ENCODE measurements around the gene WDR91. TPM values are rescaled to one million over a fixed set of nuclear protein-coding genes. Genes with fewer than 3 reads are reported as not detected.
A peak's percentile ranks its signal among the peaks of the same experiment; 100 is the strongest.
"Not testable (repeated sequence)": the region's sequence is repeated elsewhere in the genome, so short reads cannot be mapped to it uniquely, and the experiment has no call there.

WDR91 gene
- polyA plus RNA-seq, 1 donor from 2014 or later = 5.9 TPM

DNA sequence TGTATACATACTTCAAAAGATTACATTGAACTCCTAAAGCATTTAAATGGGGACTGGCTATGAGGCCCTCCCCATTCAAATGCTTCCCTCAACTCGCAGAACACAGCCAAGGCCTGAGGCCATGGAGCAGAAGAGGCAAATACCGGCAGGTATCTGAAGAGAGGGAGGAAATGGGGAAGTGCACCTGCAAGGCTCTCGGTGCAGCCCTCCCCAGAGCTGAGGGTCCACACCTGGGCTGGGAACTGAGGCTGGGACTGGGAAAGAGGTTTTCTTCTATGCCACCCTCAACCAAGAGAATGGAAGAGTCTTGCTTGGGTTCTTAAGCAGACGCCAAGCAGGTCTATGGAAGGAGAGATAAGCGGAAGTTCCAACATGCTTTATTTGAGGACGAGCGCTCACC, 27.8 kb downstream of the WDR91 start:
- H3K27me3 Mint-ChIP-seq = no peaks in the 10 kb centered on the region
- H3K4me1 Mint-ChIP-seq = peaks cover 6 to 9% (median 6%) of the 10 kb centered on the region in 3 donors
- peaks cover 36% of the 10 kb centered on the region for H3K36me3 Mint-ChIP-seq
- no peak overlapping the region for H3K27ac Mint-ChIP-seq
- H3K9me3 Mint-ChIP-seq = peaks cover 5 to 26% (median 13%) of the 10 kb centered on the region in 3 donors
- no peak overlapping the region for H3K4me3 Mint-ChIP-seq

DNA sequence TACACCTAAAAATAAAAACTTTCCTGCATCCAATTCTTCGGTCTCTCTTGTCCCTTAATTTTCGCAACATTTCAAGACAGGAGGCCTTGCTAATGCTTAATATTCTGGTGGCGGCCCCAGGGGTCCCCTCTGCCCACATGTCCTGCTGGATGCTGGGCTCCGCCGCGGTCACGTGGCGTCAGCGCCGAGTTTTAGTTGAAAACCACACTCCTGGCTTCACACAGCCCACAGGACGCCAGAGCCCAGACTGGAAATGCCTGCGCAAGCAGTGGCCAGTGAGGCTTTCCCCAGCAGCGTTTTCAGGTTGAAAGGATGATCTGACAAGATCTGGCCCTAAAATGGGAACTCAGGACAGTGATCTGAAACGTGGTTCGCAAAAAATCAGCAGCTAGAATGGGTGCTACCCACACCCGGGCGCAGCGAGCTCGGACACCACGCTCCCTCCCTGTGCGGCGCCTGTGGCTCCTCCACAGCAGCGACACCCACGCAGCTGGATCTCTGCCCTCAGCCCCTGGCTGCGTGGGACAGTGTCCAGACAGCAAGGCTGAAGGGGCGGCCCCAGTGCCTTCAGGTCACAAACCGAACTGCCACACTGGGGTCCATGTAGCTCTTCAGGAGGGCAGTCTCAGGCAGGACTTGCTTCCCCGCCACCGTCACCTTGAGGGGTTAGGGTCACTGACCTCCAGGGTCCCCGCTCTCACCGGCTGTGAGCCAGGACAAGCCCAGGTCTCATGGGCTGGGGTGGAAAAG, 29.2 kb downstream of the WDR91 start:
- Mint-ChIP-seq H3K27me3 (no peaks in the 10 kb centered on the region), H3K4me1 (peaks cover 0 to 6% (median 3%) of the 10 kb centered on the region in 3 donors), H3K9me3 (peaks cover 6 to 26% (median 13%) of the 10 kb centered on the region in 3 donors), H3K36me3 (peaks cover 40% of the 10 kb centered on the region), H3K27ac (no peak overlapping the region), H3K4me3 (peak overlapping the region in 1 of 4 donors; percentile 45)

DNA sequence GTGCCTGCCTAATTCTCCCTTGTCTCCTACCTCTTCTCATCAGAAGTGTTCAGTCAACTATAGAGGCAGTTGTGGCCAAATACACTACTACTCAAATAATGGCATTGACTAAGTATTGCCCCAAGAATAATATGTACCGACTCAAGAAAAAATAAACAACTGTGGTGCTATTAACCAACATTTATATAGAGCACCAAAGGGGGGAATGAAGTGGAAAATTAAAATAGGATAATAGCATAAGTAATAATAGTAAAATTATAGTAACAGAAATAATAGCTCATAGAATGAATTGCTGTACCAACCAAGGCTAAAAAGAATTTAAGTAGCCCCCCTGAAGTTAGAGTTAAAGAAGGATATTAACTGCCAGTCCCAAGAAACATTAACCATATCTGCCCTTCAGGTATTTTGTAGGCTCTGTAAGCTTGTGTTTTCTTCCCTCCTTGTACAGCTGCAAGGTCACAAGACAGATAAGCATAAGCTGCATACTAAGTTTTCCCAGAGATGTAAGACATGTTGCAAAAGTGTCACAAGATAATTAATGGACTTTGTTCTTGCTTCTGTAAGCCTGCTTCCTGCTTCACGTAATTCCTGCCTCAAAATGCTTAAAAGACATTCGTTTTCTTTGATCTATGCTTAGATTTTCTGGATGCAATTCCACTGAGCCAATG, 29.9 kb downstream of the WDR91 start:
- Mint-ChIP-seq H3K36me3 (peaks cover 34% of the 10 kb centered on the region), H3K9me3 (peaks cover 6 to 26% (median 13%) of the 10 kb centered on the region in 3 donors), H3K4me3 (peak overlapping the region in 1 of 4 donors; percentile 52)

DNA sequence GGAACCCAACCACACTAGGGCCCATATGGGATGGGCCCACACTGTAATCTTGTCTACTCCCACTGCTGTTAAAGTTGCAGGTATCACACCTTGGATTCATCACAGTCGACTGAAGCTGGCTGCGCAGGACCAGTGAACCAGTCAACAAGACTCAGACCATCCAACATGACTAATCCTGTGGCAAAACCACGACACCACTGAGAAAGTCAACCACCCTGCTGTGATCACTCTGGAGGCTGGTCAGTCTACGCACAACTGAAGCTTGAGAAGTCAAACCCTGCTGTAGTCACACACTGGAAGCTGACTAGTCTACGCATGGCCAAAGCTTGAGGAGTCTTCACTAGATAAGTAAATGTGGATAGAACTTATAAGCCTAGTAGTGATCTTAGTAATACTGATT, 31.2 kb downstream of the WDR91 start:
- no peak overlapping the region for H3K4me3 Mint-ChIP-seq
- no peaks in the 10 kb centered on the region for H3K4me1 Mint-ChIP-seq
- H3K27ac Mint-ChIP-seq = no peak overlapping the region
- no peaks in the 10 kb centered on the region for H3K27me3 Mint-ChIP-seq
- H3K36me3 Mint-ChIP-seq = peaks cover 24% of the 10 kb centered on the region
- H3K9me3 Mint-ChIP-seq = peaks cover 6 to 26% (median 13%) of the 10 kb centered on the region in 3 donors

More for the DNA sequence above, 29.9 kb downstream of the WDR91 start:
- peak overlapping the region in 1 of 3 donors; percentile 17 for H3K27ac Mint-ChIP-seq
- no peaks in the 10 kb centered on the region for H3K27me3 Mint-ChIP-seq
- H3K4me1 Mint-ChIP-seq = no peaks in the 10 kb centered on the region

DNA sequence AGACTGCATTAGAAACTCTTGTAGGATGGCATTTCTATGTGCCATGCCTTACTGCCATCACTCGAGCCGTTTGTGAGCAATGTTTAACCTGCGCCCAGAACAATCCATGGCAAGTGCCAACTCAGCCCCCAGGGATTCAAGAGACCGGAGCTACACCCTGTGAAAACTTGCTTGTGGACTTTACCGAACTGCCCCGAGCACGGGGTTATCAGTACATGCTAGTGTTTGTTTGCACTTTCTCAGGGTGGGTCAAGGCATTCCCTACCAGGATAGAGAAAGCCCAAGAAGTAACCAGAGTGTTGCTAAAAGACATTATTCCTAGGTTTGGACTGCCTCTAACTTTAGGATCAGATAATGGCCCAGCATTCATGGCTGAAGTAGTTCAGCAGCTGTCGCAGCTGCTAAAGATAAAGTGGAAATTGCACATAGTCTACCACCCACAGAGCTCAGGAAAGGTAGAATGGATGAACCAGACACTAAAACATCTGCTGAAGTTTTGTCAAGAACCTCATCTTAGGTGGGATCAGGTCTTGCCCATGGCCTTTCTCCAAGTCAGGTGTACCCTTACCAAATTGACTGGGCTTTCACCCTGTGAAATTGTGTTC, 31.9 kb downstream of the WDR91 start:
- Mint-ChIP-seq H3K4me3 (no peak overlapping the region), H3K9me3 (peaks cover 8 to 26% (median 13%) of the 10 kb centered on the region in 3 donors), H3K27ac (no peak overlapping the region), H3K36me3 (peaks cover 22% of the 10 kb centered on the region), H3K27me3 (no peaks in the 10 kb centered on the region), H3K4me1 (no peaks in the 10 kb centered on the region)

DNA sequence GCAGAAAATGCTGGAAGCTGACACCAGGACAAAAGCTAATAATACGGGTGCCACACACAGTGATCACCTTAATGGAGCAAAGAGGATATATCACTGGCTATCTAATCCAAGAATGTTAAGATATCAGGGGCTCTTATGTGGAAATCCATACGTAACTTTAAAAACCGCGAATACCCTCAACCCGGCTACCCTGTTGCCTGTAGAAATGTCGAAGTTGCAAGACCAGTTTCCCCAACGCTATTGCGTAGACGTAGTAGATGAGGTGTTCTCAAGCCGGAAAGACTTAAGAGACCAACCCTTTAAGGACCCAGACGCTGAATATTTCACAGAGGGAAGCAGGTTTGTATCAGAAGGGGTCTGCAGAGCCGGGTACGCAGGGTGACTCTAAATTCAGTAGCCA, 33.0 kb downstream of the WDR91 start:
- no peaks in the 10 kb centered on the region for H3K4me1 Mint-ChIP-seq
- peaks cover 17% of the 10 kb centered on the region for H3K36me3 Mint-ChIP-seq
- H3K27me3 Mint-ChIP-seq = no peaks in the 10 kb centered on the region
- no peak overlapping the region for H3K27ac Mint-ChIP-seq
- H3K9me3 Mint-ChIP-seq = peaks cover 8 to 21% (median 11%) of the 10 kb centered on the region in 3 donors
- H3K4me3 Mint-ChIP-seq = no peak overlapping the region

DNA sequence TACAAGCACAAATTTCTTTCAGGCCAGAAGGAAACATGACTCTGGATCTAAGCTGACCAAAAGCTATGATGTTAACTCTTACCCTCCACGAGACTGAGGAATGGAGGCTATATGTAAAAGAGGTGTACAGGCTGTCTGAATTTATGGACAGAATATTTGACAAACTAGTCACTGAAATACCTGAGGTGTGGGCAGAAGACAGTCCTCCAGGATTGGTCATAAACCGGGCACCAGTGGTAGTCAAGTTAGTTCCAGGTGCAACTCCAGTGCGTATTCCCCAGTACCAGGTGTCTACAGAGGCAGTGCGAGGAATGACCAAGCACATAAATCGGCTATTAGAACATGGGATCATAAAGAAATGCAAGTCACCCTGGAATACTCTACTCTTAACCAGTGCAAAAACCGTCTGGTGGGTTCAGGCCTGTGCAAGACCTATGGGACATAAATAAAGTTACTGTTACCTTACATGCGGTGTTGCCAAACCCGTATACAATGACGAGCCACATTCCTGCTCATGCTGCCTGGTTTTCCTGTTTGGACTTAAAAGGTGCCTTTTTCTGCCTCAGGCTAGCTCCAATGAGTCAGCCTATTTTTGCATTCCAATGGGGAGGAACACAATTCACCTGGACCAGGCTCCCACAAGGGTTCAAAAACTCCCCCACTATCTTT, 34.2 kb downstream of the WDR91 start:
- no peak overlapping the region for H3K27ac Mint-ChIP-seq
- H3K4me3 Mint-ChIP-seq = no peak overlapping the region
- H3K4me1 Mint-ChIP-seq = peaks cover under 1 to 4% (median under 1%) of the 10 kb centered on the region in 3 donors
- H3K27me3 Mint-ChIP-seq = no peaks in the 10 kb centered on the region
- peaks cover 8 to 19% (median 10%) of the 10 kb centered on the region in 3 donors for H3K9me3 Mint-ChIP-seq
- H3K36me3 Mint-ChIP-seq = peaks cover 10% of the 10 kb centered on the region

DNA sequence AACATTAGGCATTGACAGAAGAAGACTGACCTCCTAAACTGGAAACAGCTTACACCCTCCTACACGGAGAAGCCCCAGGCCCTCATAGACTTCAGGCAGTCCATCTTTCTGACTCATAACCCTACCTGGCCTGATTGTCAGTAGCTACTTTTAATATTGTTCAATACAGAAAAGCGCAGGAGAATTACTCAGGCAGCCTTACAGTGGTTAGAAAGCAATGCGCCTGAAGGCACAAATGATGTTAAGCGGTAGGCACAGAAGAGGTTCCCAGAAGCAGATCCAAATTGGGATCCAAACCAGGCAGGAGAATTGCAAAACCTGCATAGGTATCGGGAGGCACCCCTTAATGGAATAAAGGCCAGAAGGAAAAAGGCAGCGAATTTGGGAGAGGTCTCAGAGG, 35.4 kb downstream of the WDR91 start:
- Mint-ChIP-seq H3K4me1 (peaks cover 8 to 11% (median 9%) of the 10 kb centered on the region in 3 donors), H3K4me3 (no peak overlapping the region), H3K27ac (peak overlapping the region in 1 of 3 donors; percentile 40), H3K9me3 (peaks cover 4 to 9% (median 5%) of the 10 kb centered on the region in 3 donors), H3K27me3 (no peaks in the 10 kb centered on the region), H3K36me3 (peaks cover 7% of the 10 kb centered on the region)

DNA sequence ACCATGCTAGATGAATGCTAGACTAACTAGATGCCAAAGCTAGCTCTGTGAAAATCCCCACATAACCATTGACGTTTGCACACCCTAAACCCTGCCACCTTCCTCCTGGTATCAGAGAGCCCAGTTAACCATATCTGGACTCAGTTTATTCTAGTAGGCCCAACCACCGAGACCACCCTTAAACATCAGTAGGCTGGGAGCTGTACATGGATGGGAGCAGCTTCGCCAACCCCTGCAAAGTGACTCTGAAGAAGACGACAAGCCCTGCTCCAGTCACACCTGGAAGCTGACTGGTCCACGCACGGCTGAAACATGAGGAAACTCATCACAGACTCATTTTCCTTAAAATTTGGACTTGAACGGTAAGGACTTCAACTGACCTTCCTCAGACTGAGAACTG, 36.4 kb downstream of the WDR91 start:
- H3K4me3 Mint-ChIP-seq = no peak overlapping the region
- H3K9me3 Mint-ChIP-seq = peaks cover 0 to 5% (median under 1%) of the 10 kb centered on the region in 3 donors
- H3K4me1 Mint-ChIP-seq = peaks cover 8 to 11% (median 10%) of the 10 kb centered on the region in 3 donors
- H3K27ac Mint-ChIP-seq = no peak overlapping the region
- no peaks in the 10 kb centered on the region for H3K27me3 Mint-ChIP-seq
- peaks cover 7% of the 10 kb centered on the region for H3K36me3 Mint-ChIP-seq

DNA sequence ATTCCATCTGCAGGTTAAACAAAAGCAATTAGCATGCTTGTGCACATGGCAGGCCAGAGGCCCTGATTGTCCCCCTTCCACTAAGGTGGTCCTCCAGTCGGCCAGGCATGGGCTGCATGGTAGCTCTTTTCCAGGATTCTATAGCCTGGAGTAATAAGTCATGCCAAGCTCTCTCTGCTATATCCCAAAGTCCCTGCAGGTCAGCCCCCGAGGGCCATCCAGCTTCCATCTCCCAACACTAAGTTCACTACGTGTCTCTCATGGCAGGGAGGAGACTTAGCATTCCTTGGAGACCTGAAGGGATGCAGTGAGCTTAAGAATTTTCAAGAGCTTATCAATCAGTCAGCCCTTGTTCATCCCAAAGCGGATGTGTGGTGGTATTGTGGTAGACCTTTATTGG, 37.4 kb downstream of the WDR91 start:
- H3K4me3 Mint-ChIP-seq = peak overlapping the region in 2 of 4 donors; percentile 27 to 30
- peaks cover 15 to 21% (median 20%) of the 10 kb centered on the region in 3 donors for H3K4me1 Mint-ChIP-seq
- not testable (repeated sequence) for H3K36me3 Mint-ChIP-seq, H3K9me3 Mint-ChIP-seq, H3K27me3 Mint-ChIP-seq
- H3K27ac Mint-ChIP-seq = peak overlapping the region in 1 of 3 donors; percentile 49

DNA sequence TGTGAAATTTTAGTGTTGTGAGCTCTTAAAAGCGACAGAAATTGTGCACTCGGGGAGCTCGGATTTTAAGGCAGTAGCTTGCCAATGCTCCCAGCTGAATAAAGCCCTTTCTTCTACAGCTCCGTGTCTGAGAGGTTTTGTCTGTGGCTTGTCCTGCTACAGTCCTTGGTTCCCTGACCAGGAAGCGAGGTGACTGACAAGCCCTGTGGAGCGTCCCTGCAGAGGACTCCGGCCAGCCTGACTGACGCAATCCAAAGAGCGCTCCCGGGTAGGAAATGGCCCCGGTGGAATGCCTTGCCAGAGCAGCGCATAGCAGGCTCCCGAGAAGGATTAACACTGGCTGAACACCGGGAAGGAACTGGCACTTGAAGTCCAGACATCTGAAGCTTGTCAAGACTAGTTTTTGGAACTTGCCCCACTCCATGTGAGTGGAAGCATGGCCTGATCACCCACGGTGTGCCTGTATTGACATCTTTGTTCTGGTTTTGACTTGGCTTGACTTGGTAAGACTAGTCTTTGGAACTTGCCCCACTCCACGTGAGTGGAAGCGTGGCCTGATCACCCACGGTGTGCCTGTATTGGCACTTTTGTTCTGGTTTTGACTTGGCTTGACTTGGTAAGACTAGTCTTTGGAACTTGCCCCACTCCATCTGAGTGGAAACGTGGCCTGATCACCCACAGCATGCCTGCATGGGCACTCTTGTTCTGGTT, 39.6 kb downstream of the WDR91 start:
- H3K27me3 Mint-ChIP-seq, H3K36me3 Mint-ChIP-seq, H3K9me3 Mint-ChIP-seq: not testable (repeated sequence)
- peaks cover 26 to 36% (median 30%) of the 10 kb centered on the region in 3 donors for H3K4me1 Mint-ChIP-seq
- H3K4me3 Mint-ChIP-seq = peak overlapping the region; percentile 65 to 98 (median 88)
- H3K27ac Mint-ChIP-seq = peak overlapping the region; percentile 96 to 99 (median 98)

DNA sequence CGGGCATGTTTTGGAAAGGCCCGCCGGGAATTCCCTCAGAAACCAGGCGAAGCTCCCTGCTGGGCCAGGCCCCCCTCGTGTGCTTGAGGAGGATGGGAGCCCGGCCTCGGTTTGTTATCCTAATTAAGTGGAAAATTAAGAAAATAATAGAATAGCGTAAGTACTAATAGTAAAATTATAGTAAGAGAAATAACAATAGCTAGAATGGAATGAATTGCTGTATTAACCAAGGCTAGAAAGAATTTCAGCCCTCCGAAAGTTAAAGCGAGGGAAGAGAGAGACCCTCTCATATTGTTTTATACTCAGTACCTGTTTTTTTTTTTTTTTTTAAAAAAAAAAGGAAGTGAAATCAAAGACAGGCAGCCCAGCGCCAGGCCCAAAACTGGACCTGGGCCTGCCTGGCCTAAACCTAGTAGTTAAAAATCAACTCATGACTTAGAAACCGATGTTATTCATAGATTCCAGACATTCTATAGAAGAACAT, 40.3 kb downstream of the WDR91 start:
- not testable (repeated sequence) for H3K36me3 Mint-ChIP-seq, H3K9me3 Mint-ChIP-seq, H3K27me3 Mint-ChIP-seq
- Mint-ChIP-seq H3K27ac (peak overlapping the region; percentile 96 to 99 (median 98)), H3K4me3 (peak overlapping the region; percentile 83 to 98 (median 88)), H3K4me1 (peaks cover 26 to 37% (median 30%) of the 10 kb centered on the region in 3 donors)

DNA sequence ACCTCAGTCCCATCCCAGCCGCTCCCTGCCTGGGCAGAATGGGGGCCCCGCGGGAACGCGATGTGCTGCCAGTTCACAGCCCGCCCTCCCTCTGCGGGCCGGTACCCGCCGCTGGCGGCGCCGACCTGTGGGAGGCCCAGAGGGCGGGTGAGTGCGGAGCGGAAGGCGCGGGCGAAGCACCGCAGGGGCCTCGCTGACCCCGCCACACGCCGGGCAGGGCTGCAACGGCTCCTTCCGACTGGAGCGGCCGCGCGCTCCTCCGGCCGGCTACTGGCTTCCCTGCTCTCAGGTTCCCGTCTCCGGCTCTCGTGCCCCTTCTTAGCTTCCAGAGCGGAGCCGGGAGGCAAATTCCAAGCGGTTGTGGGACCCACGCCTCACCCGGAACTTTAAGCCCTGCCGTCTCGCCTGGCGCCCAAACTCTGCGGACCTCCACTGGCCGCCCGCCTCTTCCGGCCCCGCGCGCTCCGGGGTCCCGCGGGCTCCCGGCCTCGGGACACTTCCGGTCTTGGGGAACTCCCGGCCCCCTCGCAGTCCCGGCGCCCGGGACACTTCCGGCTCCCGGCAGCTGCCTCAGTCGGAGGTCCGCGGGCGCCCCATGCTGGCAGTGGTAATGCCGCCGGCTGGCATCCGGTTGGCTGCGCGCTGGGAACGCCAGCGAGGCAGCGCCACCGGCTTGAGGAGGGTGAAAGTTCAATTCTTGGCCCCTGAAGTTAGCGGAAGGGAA, 40.9 kb downstream of the WDR91 start, which contains the start of gene CYREN:
Gene CYREN, minus strand, starts transcription at position 434 of the 724 bp plus-strand sequence. CDS start 1,785 bp downstream, outside the sequence.
- Mint-ChIP-seq H3K9me3 (peaks cover 0 to 2% (median 0%) of the 10 kb centered on the region in 3 donors), H3K4me3 (peak within 1 kb of the TSS; percentile 83 to 98 (median 91)), H3K27me3 (no peaks in the 10 kb centered on the region), H3K27ac (peak within 1 kb of the TSS; percentile 96 to 99 (median 98)), H3K36me3 (no peaks in the 10 kb centered on the region), H3K4me1 (peaks cover 30 to 37% (median 35%) of the 10 kb centered on the region in 3 donors)
